ENCODE results near the gene EEF1AKMT4.
A peak's percentile ranks its signal among the peaks of the same experiment; 100 is the strongest.

DNA sequence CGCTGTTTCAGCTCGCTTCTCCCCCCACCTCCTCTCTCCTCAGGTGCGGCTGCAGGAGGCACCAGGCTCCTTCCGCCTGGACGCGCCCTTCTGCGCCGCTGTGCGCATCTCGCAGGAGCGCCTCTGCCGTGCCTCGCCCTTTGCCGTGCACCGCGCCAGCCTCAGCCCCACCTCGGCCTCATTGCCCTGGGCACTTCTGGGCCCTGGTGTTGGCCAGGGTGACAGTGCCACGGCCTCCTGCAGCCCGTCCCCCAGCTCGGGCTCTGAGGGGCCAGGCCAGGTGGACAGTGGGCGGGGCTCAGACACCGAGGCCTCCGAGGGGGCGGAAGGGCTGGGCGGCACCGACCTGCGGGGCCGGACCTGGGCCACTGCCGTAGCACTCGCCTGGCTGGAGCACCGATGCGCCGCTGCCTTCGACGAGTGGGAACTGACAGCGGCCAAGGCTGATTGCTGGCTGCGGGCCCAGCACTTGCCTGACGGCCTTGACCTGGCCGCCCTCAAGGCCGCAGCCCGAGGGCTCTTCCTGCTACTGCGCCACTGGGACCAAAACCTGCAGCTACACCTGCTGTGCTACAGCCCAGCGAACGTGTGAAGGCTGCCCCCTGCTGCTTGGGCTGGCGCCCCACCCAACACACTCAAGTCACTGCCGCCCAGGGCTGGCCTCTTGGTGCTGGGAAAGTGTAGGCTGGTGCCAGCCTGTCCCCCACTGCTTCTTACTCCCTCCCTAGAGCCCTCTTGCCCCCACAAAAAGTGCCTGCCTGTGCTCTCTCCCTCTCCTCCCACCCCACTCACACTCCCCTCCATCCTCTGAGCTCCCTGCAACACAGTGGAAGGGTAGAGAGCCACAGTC lies 7.8 kb upstream of the EEF1AKMT4 start:
- TF ChIP-seq, protein P1, sequence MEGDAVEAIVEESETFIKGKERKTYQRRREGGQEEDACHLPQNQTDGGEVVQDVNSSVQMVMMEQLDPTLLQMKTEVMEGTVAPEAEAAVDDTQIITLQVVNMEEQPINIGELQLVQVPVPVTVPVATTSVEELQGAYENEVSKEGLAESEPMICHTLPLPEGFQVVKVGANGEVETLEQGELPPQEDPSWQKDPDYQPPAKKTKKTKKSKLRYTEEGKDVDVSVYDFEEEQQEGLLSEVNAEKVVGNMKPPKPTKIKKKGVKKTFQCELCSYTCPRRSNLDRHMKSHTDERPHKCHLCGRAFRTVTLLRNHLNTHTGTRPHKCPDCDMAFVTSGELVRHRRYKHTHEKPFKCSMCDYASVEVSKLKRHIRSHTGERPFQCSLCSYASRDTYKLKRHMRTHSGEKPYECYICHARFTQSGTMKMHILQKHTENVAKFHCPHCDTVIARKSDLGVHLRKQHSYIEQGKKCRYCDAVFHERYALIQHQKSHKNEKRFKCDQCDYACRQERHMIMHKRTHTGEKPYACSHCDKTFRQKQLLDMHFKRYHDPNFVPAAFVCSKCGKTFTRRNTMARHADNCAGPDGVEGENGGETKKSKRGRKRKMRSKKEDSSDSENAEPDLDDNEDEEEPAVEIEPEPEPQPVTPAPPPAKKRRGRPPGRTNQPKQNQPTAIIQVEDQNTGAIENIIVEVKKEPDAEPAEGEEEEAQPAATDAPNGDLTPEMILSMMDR (conservative IDR thresholded peaks at IDR 0.05 in 1 of 2, IDR thresholded peaks at IDR 0.05 in 1 of 2; ENCODE audit: low read depth in 1 of 2, low read length in 2 of 2): peak; percentile 34 to 48
- TF ChIP-seq EZH2 (IDR thresholded peaks at IDR 0.05; ENCODE audit: low read length, missing control alignments): no peak
